GM21447 (cell line): Measurements from ENCODE around the gene RAMACL.
"Not testable (repeated sequence)": the region's sequence is repeated elsewhere in the genome, so short reads cannot be mapped to it uniquely, and the experiment has no call there.

ENCODE experiments used
- ATAC-seq: cut with Tn5 transposase; IDR thresholded peaks from one replicate; pipeline ENCODE4 v1.9.1; 2021; ENCODE audit not compliant: unreplicated experiment

Gene RAMACL

GRCh38 chr6:166586424-166587156, at the start of gene RAMACL:
Gene RAMACL (minus strand): TSS chr6:166586678. CDS start chr6:166586477, 201 bp downstream.
- ATAC-seq, result peak; percentile 49

- ATAC-seq, result no peak
Measured at GRCh38 chr6:166635013-166635970, 48.8 kb upstream of the RAMACL start.

- not testable (repeated sequence) for ATAC-seq
Measured at GRCh38 chr6:166634581-166634980, 48.1 kb upstream of the RAMACL start.

GRCh38 chr6:166633732-166634535, 47.5 kb upstream of the RAMACL start:
- no peak for ATAC-seq

- no peak for ATAC-seq
Measured at GRCh38 chr6:166632731-166633130, 46.3 kb upstream of the RAMACL start.

GRCh38 chr6:166630462-166630861, 44.0 kb upstream of the RAMACL start:
- ATAC-seq, result no peak

GRCh38 chr6:166629628-166630027, 43.1 kb upstream of the RAMACL start:
- ATAC-seq, result no peak

GRCh38 chr6:166627875-166628801, 41.7 kb upstream of the RAMACL start:
- ATAC-seq, result peak; percentile 19

GRCh38 chr6:166627033-166627874, 40.8 kb upstream of the RAMACL start, which contains the start of gene RPS6KA2:
Gene RPS6KA2 (minus strand): TSS chr6:166627251. CDS start chr6:166627019, 232 bp downstream.
- peak; percentile 86 for ATAC-seq

GRCh38 chr6:166626177-166627032, 39.9 kb upstream of the RAMACL start:
- ATAC-seq, result peak; percentile 2

GRCh38 chr6:166625356-166625755, 38.9 kb upstream of the RAMACL start:
- no peak for ATAC-seq

GRCh38 chr6:166624275-166624674, 37.8 kb upstream of the RAMACL start:
- no peak for ATAC-seq

- no peak for ATAC-seq
Measured at GRCh38 chr6:166623318-166623717, 36.8 kb upstream of the RAMACL start.

GRCh38 chr6:166621114-166621540, 34.6 kb upstream of the RAMACL start:
- ATAC-seq, result no peak

- no peak for ATAC-seq
Measured at GRCh38 chr6:166620478-166621113, 34.1 kb upstream of the RAMACL start.

- ATAC-seq, result no peak
Measured at GRCh38 chr6:166619912-166620311, 33.4 kb upstream of the RAMACL start.
